Stimulated activated CD4-positive, alpha-beta T cell treated with anti-CD3 and anti-CD28 coated beads, Interleukin-1b, Interleukin-23, amount 100 ng/mL, for 48 hours (primary cell): ENCODE data around the gene KRT34.

Experiments
- DNase-seq: peaks from one replicate; pipeline ENCODE4 v3.0.0-alpha.2; 2020

Gene KRT34

DNA sequence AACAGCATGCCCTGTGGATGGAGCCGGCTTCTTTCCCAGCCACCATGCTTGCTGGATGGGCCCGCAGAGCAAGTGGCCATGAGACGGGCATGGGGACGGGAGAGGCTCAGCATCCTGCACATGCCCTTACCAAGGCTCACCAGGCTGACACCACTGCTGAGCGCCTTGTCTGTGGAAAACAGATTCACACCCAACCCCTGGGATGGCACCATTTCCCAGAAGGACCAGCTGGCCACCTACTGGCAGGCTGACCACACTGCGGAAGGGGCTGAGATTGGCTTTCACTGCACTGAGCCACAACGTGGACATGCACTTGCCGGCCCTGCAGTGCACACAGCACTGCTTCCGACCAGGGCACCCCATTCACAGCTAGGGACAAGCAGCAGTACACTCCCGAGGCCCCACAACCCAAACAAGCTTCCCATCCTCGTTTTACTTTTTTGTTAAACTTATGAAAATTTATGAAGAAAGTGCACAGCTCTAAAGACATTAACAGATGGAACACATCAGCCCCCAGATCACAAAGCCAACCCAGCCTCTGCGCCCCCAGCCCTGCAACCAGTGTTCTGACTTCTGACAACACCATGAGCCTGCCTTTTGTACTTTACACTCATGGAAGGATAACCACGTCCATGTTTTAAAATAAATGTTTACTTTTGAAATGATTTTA lies 52.7 kb downstream of the KRT34 start:
- DNase-seq: no peak

DNA sequence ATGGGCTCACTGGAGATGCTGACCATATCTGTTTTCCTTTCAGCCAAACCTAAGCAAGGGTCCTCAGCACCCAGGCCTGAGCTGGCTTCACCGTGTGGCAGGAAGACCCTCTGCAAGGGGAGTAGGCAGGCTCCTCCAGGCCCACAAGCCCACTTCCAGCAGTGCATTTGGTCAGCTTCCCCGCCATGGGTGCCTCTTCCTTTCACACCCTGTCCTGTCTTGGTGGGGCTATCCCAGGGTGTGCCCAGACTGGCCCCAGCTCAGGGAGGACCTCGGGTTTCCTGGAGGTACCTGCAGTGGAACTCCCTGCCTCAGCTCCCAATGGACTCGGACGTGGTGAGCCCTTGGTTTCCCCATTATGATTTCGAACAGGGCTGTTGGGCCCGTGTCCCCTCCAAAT lies 53.9 kb downstream of the KRT34 start:
- DNase-seq: no peak
